CD4-positive, alpha-beta T cell treated with Interleukin-6 at 100 ng/mL for 8 hours (primary cell): ENCODE measurements around the gene AGR3.

Source experiments
- DNase-seq: peaks from one replicate; pipeline ENCODE4 v3.0.0-alpha.2; 2020; ENCODE audit warnings: mixed read lengths, low spot score

AGR3 gene

DNA sequence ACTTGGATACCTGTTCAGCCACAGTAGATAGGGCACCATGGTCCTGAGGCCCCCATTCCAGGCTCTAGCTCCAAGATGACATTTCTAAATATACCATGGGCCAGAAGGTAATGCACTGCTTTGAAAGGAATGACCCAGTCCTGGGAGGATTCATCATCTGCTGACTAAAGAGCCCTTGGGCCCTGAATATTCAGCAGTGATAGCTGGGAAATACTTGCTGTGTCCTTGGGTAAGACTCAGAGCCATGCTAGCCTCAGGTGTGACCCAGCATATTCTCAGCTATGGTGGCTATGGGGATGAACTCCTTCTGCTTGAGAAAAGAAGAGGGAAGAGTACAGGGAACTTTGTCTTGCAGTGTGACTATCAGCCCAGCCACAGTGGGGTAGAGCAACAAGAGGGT is 55.7 kb downstream of the AGR3 start:
- no peak for DNase-seq

GRCh38 chr7:16822029-16822428 is 59.8 kb downstream of the AGR3 start:
- no peak for DNase-seq

- no peak for DNase-seq
Measured at GRCh38 chr7:16818732-16819131, 63.1 kb downstream of the AGR3 start.

DNA sequence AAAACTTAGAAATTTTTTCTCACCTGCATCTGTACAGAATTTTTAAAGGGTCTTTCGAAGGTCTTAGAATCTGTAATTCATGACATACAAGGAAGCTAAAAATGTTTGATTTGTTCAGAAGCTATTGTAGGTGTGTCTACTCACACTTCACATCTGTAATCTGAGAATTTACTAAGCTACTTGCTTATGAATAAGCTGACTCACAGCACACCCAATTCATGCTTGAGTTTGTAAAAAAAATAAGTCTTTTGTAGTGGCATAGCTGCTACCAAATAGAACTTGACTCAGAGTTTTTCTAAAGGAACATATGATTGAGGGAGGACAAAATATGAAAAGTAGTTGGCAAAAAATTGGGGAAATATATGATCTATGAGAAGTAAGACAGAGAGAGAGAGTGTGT is 64.2 kb downstream of the AGR3 start:
- no peak for DNase-seq

DNA sequence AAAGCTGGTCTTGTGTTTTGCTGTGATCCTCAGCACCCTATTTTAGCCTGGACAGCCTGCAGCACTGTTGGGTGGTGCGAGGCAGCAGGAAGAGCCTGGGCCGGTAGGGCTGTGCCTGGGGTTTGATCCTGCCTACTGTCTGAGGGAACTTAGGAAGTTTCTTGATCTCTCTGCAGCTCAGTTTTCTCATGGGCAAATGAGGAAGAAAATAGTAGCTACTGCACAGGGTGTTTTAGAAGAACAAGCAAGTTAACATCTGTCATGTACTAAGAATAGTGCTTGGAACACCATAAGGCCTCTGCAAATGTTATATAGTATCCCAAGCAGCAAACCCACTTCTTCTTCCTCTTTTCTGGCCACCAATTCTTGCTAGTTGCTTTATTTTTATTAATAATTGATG is 65.0 kb downstream of the AGR3 start:
- no peak for DNase-seq

DNA sequence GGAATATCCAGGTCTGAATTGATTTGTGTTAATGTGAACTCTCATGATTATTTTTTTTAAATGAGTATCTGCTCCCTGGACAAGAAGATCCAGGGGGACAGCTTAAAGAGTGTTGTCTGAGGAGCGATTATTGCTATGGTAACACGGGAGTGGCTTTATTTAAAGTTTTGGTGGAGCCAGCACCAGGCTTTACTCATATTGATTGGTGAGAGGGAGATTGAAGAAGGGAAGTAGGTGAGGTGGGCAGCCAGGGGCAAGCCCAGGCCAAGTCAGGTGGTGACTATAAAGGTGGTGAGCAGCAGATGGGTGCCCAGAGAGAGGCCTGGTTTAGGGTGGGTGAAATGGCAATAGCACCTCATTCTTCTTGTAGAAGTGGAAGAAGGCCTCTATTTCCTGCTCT is 66.8 kb downstream of the AGR3 start:
- no peak for DNase-seq

- DNase-seq: no peak
Measured at GRCh38 chr7:16813232-16813616, 68.6 kb downstream of the AGR3 start.

GRCh38 chr7:16812542-16813231 is 69.1 kb downstream of the AGR3 start:
- no peak for DNase-seq

GRCh38 chr7:16811551-16811950 is 70.2 kb downstream of the AGR3 start:
- DNase-seq: no peak

DNA sequence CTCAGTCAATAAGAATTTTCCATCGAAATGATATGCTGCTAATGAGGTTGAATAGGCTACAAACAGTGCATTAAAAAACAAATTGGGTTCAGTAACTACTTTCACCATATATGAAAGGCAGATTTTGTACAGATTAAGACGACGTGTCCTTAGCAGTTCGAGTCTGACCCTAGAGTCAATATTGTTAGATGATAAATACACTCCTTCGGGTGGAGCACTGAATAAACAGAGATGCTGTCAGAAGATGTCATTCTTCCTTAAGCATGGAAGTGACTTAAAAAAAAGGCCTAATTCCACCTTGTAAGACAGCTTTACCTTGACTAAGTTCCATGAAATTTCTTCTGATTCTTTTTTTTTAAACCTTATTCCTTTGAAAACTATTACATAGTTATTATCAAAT is 71.2 kb downstream of the AGR3 start:
- no peak for DNase-seq

GRCh38 chr7:16810112-16810511 is 71.7 kb downstream of the AGR3 start:
- no peak for DNase-seq
